Esophagus muscularis mucosa (tissue), 4 donors: ENCODE measurements around the gene RUFY1. TPM values are rescaled to one million over a fixed set of nuclear protein-coding genes. Genes with fewer than 3 reads are reported as not detected.

Experiments used
- DNase-seq: peaks from one replicate; pipeline ENCODE4 v3.0.0-alpha.2; 2017; ENCODE audit errors: extremely low spot score
- H3K27ac ChIP-seq, 4 donors: fragments of 200-600 bp; sonication (generic); replicated peaks in 1 of 4; 1 replicate in 3 of 4; 2 replicates in 1 of 4; pipeline ENCODE4 v1.5.1; 2016 to 2019; ENCODE audit warnings: mild to moderate bottlenecking in 1 of 4
- H3K27me3 ChIP-seq, 4 donors: fragments of 200-600 bp; sonication (generic); one replicate each; pipeline versions ENCODE4 v1.5.1 to v1.6.0; 2016 to 2019
- H3K36me3 ChIP-seq, 4 donors: fragments of 200-600 bp; sonication (generic); one replicate each; pipeline ENCODE4 v1.5.1; 2016 to 2019
- H3K4me1 ChIP-seq, 4 donors: fragments of 200-600 bp; sonication (generic); one replicate each; pipeline ENCODE4 v1.5.1; 2016 to 2019
- H3K4me3 ChIP-seq, 4 donors: fragments of 200-600 bp; sonication (generic); 1 replicate in 2 of 4; 2 replicates in 2 of 4; pipeline ENCODE4 v1.5.1; 2016 to 2019; ENCODE audit warnings: mild to moderate bottlenecking in 4 of 4, moderate library complexity in 1 of 4
- H3K9me3 ChIP-seq, 4 donors: fragments of 200-600 bp; sonication (generic); 1 replicate in 3 of 4; 2 replicates in 1 of 4; pipeline ENCODE4 v1.5.1; 2016 to 2019
- CTCF ChIP-seq, 3 experiments: fragments of 200-600 bp in 2 of 3; fragments of 450-650 bp in 1 of 3; sonication (generic) in 2 of 3; IDR thresholded peaks; one replicate each; pipeline ENCODE4 v1.5.1; 2017 to 2019; ENCODE audit warnings: antibody characterized with exemption in 3 of 3, mild to moderate bottlenecking in 2 of 3, moderate library complexity in 1 of 3
- EP300 ChIP-seq: sonication (generic); formaldehyde crosslinking; IDR thresholded peaks from one replicate; pipeline ENCODE4 v1.6.1; 2017; ENCODE audit warnings: antibody characterized with exemption
- POLR2A ChIP-seq: fragments of 450-650 bp; IDR thresholded peaks from one replicate; pipeline ENCODE4 v1.6.1; 2017; ENCODE audit warnings: antibody characterized with exemption, moderate library complexity, mild to moderate bottlenecking, low read depth
- POLR2AphosphoS5 ChIP-seq, 2 donors: sonication (generic); formaldehyde crosslinking; IDR thresholded peaks; one replicate each; pipeline ENCODE4 v1.6.1; 2017; ENCODE audit warnings: antibody characterized with exemption in 2 of 2
- WGBS: methylation state at CpG from one replicate; pipeline ENCODE4 v1.1.5; 2018; 5-methylcytosine and 5-hydroxymethylcytosine counted together
- intact Hi-C: fragments of 100-400 bp; cut with DNase I; formaldehyde crosslinking; loops from one replicate; pipeline ENCODE4 v1.15.1; 2023
- total RNA-seq, 4 donors: library from RNA; depleted of rRNA; stranded (reverse); fragments of >200 nt; gene quantifications; one replicate each; pipeline versions ENCODE4 v1.1.0 to v1.2.1, GENCODE V29; 2016

Gene RUFY1
- total RNA-seq, 4 donors from 2014 or later = 39.9 to 59.8 (median 45.6) TPM

GRCh38 chr5:179577286-179577960 lies 27.1 kb downstream of the RUFY1 start:
- DNase-seq = no peak
- WGBS = 96% methylated on average over 42 of the region's 42 CpGs
- Histone ChIP-seq H3K4me3 (no peak overlapping the region), H3K27ac (no peak overlapping the region), H3K36me3 (peaks cover 35 to 88% (median 75%) of the 10 kb centered on the region in 4 donors), H3K27me3 (no peaks in the 10 kb centered on the region), H3K4me1 (no peaks in the 10 kb centered on the region), H3K9me3 (no peaks in the 10 kb centered on the region)
- intact Hi-C loops = no loop called here
- TF ChIP-seq POLR2A = no peak
- no peak for TF ChIP-seq POLR2AphosphoS5 (IDR thresholded peaks at IDR 0.05)

GRCh38 chr5:179585941-179586401 lies 35.6 kb downstream of the RUFY1 start:
- H3K4me3 ChIP-seq = no peak overlapping the region
- intact Hi-C loops = no loop called here
- no peaks in the 10 kb centered on the region for H3K27me3 ChIP-seq
- no peak for TF ChIP-seq POLR2AphosphoS5 (IDR thresholded peaks at IDR 0.05)
- TF ChIP-seq CTCF (IDR thresholded peaks at IDR 0.05) = no peak
- TF ChIP-seq POLR2A = no peak
- TF ChIP-seq EP300 = no peak
- 70% methylated on average over 9 of the region's 9 CpGs for WGBS
- H3K36me3 ChIP-seq = peaks cover 59 to 99% (median 82%) of the 10 kb centered on the region in 4 donors
- no peaks in the 10 kb centered on the region for H3K4me1 ChIP-seq
- DNase-seq = no peak
- no peaks in the 10 kb centered on the region for H3K9me3 ChIP-seq
- H3K27ac ChIP-seq = no peak overlapping the region

- Histone ChIP-seq H3K36me3 (peaks cover 67 to 99% (median 85%) of the 10 kb centered on the region in 4 donors), H3K4me1 (no peaks in the 10 kb centered on the region), H3K9me3 (no peaks in the 10 kb centered on the region), H3K27ac (no peak overlapping the region), H3K4me3 (no peak overlapping the region), H3K27me3 (no peaks in the 10 kb centered on the region)
- intact Hi-C loops = no loop called here
- no peak for TF ChIP-seq EP300
- no peak for TF ChIP-seq CTCF (IDR thresholded peaks at IDR 0.05)
- no peak for TF ChIP-seq POLR2AphosphoS5 (IDR thresholded peaks at IDR 0.05)
- TF ChIP-seq POLR2A = no peak
- no peak for DNase-seq
- 62% methylated on average over 3 of the region's 3 CpGs for WGBS
Observed at GRCh38 chr5:179588166-179588565, 37.8 kb downstream of the RUFY1 start.

GRCh38 chr5:179595916-179596315 lies 45.6 kb downstream of the RUFY1 start:
- Histone ChIP-seq H3K27me3 (no peaks in the 10 kb centered on the region), H3K4me1 (peaks cover 0 to 10% (median 0%) of the 10 kb centered on the region in 4 donors), H3K27ac (no peak overlapping the region), H3K4me3 (no peak overlapping the region), H3K36me3 (peaks cover 67 to 100% (median 96%) of the 10 kb centered on the region in 4 donors), H3K9me3 (no peaks in the 10 kb centered on the region)
- WGBS = 51% methylated on average over 6 of the region's 6 CpGs
- no peak for DNase-seq
- TF ChIP-seq CTCF (IDR thresholded peaks at IDR 0.05) (no peak), POLR2AphosphoS5 (IDR thresholded peaks at IDR 0.05) (peak in 1 of 2 donors; percentile 35)
- intact Hi-C loops = no loop called here

- Histone ChIP-seq H3K4me1 (peaks cover 0 to 10% (median 0%) of the 10 kb centered on the region in 4 donors), H3K36me3 (peaks cover 63 to 100% (median 96%) of the 10 kb centered on the region in 4 donors), H3K27me3 (no peaks in the 10 kb centered on the region), H3K4me3 (no peak overlapping the region), H3K9me3 (no peaks in the 10 kb centered on the region), H3K27ac (no peak overlapping the region)
- no peak for DNase-seq
- TF ChIP-seq CTCF (IDR thresholded peaks at IDR 0.05) (no peak), EP300 (no peak), POLR2A (no peak), POLR2AphosphoS5 (IDR thresholded peaks at IDR 0.05) (no peak)
- intact Hi-C loops = no loop called here
- 94% methylated on average over 12 of the region's 13 CpGs for WGBS
Observed at GRCh38 chr5:179596421-179596820, 46.1 kb downstream of the RUFY1 start.
